Vagina (tissue), 2 donors: ENCODE data around the gene GFI1B. TPM values are rescaled to one million over a fixed set of nuclear protein-coding genes. Genes with fewer than 3 reads are reported as not detected.

Experiments
- DNase-seq, 2 donors: peaks; one replicate each; pipeline ENCODE4 v3.0.0-alpha.2; 2017; ENCODE audit errors: extremely low spot score in 2 of 2
- H3K27ac ChIP-seq: fragments of 200-600 bp; sonication (generic); one replicate; pipeline ENCODE4 v1.5.1; 2019
- H3K27me3 ChIP-seq: fragments of 200-600 bp; sonication (generic); one replicate; pipeline ENCODE4 v1.5.1; 2019
- H3K36me3 ChIP-seq, 2 donors: fragments of 200-600 bp; sonication (generic); one replicate each; pipeline ENCODE4 v1.5.1; 2017 to 2019
- H3K4me1 ChIP-seq: fragments of 200-600 bp; sonication (generic); one replicate; pipeline ENCODE4 v1.5.1; 2019
- H3K4me3 ChIP-seq, 2 donors: fragments of 200-600 bp; sonication (generic); 1 replicate in 1 of 2; 2 replicates in 1 of 2; pipeline ENCODE4 v1.5.1; 2016 to 2019
- H3K9me3 ChIP-seq: fragments of 200-600 bp; sonication (generic); one replicate; pipeline ENCODE4 v1.5.1; 2019
- CTCF ChIP-seq, 3 experiments: fragments of 450-650 bp in 2 of 3; fragments of 200-600 bp in 1 of 3; sonication (generic) in 1 of 3; IDR thresholded peaks; one replicate each; pipeline ENCODE4 v1.5.1; 2017 to 2019; ENCODE audit warnings: antibody characterized with exemption in 3 of 3, mild to moderate bottlenecking in 2 of 3, moderate library complexity in 2 of 3
- POLR2A ChIP-seq, 2 donors: fragments of 450-650 bp; IDR thresholded peaks; one replicate each; pipeline ENCODE4 v1.6.1; 2017; ENCODE audit warnings: antibody characterized with exemption in 2 of 2, mild to moderate bottlenecking in 2 of 2, moderate library complexity in 2 of 2
- POLR2AphosphoS5 ChIP-seq, 2 donors: sonication (generic); formaldehyde crosslinking; IDR thresholded peaks; one replicate each; pipeline ENCODE4 v1.9.0; 2017; ENCODE audit warnings: antibody characterized with exemption in 2 of 2, mild to moderate bottlenecking in 2 of 2, low read depth in 1 of 2; ENCODE audit not compliant: insufficient read depth in 1 of 2
- intact Hi-C: fragments of 100-400 bp; cut with DNase I; formaldehyde crosslinking; loops from one replicate; pipeline ENCODE4 v1.15.1; 2023
- total RNA-seq: library from RNA; depleted of rRNA; stranded (reverse); fragments of >200 nt; gene quantifications from one replicate; pipeline ENCODE4 v1.2.3, GENCODE V29; 2016

GFI1B gene
- total RNA-seq, 1 donor from 2014 or later, result not detected

- H3K9me3 ChIP-seq, result no peaks in the 10 kb centered on the region
- no peak for DNase-seq
- H3K27ac ChIP-seq, result no peak overlapping the region
- H3K27me3 ChIP-seq, result no peaks in the 10 kb centered on the region
- H3K4me3 ChIP-seq, result no peak overlapping the region
- no peak for TF ChIP-seq POLR2AphosphoS5 (IDR thresholded peaks at IDR 0.05; ENCODE audit: insufficient read depth in 1 of 2, low read depth in 1 of 2)
- no peak for TF ChIP-seq CTCF (IDR thresholded peaks at IDR 0.05)
- TF ChIP-seq POLR2A (IDR thresholded peaks at IDR 0.05), result no peak
- H3K36me3 ChIP-seq, result no peaks in the 10 kb centered on the region
- H3K4me1 ChIP-seq, result no peaks in the 10 kb centered on the region
- intact Hi-C loops, result no loop called here
Observed at GRCh38 chr9:132969783-132970182, 8.7 kb upstream of the GFI1B start.

GRCh38 chr9:132970324-132971062, 8.0 kb upstream of the GFI1B start:
- no peak overlapping the region for H3K27ac ChIP-seq
- H3K4me3 ChIP-seq, result no peak overlapping the region
- intact Hi-C loops, result no loop called here
- no peak for DNase-seq
- no peaks in the 10 kb centered on the region for H3K36me3 ChIP-seq
- H3K9me3 ChIP-seq, result no peaks in the 10 kb centered on the region
- no peaks in the 10 kb centered on the region for H3K4me1 ChIP-seq
- TF ChIP-seq CTCF (IDR thresholded peaks at IDR 0.05) (no peak), POLR2AphosphoS5 (IDR thresholded peaks at IDR 0.05; ENCODE audit: insufficient read depth in 1 of 2, low read depth in 1 of 2) (no peak), POLR2A (IDR thresholded peaks at IDR 0.05) (no peak)
- H3K27me3 ChIP-seq, result no peaks in the 10 kb centered on the region

GRCh38 chr9:132973166-132973565, 5.3 kb upstream of the GFI1B start:
- Histone ChIP-seq H3K9me3 (no peaks in the 10 kb centered on the region), H3K27me3 (no peaks in the 10 kb centered on the region), H3K4me3 (no peak overlapping the region), H3K4me1 (no peaks in the 10 kb centered on the region), H3K36me3 (no peaks in the 10 kb centered on the region), H3K27ac (no peak overlapping the region)
- TF ChIP-seq CTCF (IDR thresholded peaks at IDR 0.05) (no peak), POLR2A (IDR thresholded peaks at IDR 0.05) (no peak), POLR2AphosphoS5 (IDR thresholded peaks at IDR 0.05; ENCODE audit: insufficient read depth in 1 of 2, low read depth in 1 of 2) (no peak)
- DNase-seq, result no peak
- intact Hi-C loops, result no loop called here

- H3K9me3 ChIP-seq, result no peaks in the 10 kb centered on the region
- no peak for DNase-seq
- H3K27me3 ChIP-seq, result no peaks in the 10 kb centered on the region
- intact Hi-C loops, result no loop called here
- no peak overlapping the region for H3K27ac ChIP-seq
- TF ChIP-seq CTCF (IDR thresholded peaks at IDR 0.05) (no peak), POLR2A (IDR thresholded peaks at IDR 0.05) (no peak), POLR2AphosphoS5 (IDR thresholded peaks at IDR 0.05; ENCODE audit: insufficient read depth in 1 of 2, low read depth in 1 of 2) (no peak)
- H3K4me1 ChIP-seq, result no peaks in the 10 kb centered on the region
- H3K4me3 ChIP-seq, result no peak overlapping the region
- no peaks in the 10 kb centered on the region for H3K36me3 ChIP-seq
Observed at GRCh38 chr9:132973713-132974112, 4.8 kb upstream of the GFI1B start.

GRCh38 chr9:132975961-132976360, 2.5 kb upstream of the GFI1B start:
- H3K9me3 ChIP-seq, result no peaks in the 10 kb centered on the region
- no peaks in the 10 kb centered on the region for H3K4me1 ChIP-seq
- no peak overlapping the region for H3K4me3 ChIP-seq
- intact Hi-C loops, result no loop called here
- TF ChIP-seq CTCF (IDR thresholded peaks at IDR 0.05), result no peak
- no peak for TF ChIP-seq POLR2A (IDR thresholded peaks at IDR 0.05)
- TF ChIP-seq POLR2AphosphoS5 (IDR thresholded peaks at IDR 0.05; ENCODE audit: insufficient read depth in 1 of 2, low read depth in 1 of 2), result no peak
- no peaks in the 10 kb centered on the region for H3K36me3 ChIP-seq
- no peak overlapping the region for H3K27ac ChIP-seq
- no peaks in the 10 kb centered on the region for H3K27me3 ChIP-seq
- DNase-seq, result no peak
